ENCODE data around the gene MARCHF2. TPM values are rescaled to one million over a fixed set of nuclear protein-coding genes. Genes with fewer than 3 reads are reported as not detected.

The MARCHF2 gene
- total and polyA plus RNA-seq, 4 donors = 50.1 to 70.5 (median 61.7) TPM

DNA sequence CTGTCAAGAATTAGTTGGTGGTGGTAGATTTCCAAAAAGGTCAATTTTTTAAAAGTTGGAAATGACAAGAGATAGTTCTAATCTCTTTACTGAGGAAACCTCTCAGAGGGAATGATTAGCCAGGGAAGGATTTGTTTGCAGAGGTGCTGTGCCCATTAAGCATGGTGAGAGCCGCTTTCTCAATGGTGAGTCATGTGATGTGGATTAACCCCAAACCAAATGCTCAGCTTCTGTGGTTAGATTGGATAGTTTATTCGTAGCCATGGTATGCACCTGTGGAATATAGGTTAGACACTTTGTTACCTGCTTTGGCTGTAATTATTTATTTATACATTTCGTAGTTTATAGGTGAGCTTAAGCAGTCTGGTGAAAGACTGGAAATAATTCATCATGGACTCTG, 38.8 kb downstream of the MARCHF2 start:
- Histone ChIP-seq H3K36me3 (ENCODE audit: control insufficient read depth in 1 of 2, insufficient read depth in 2 of 2, low read length in 1 of 2) (peaks cover 0 to 4% of the 10 kb centered on the region in 2 donors), H3K27me3 (ENCODE audit: control insufficient read depth in 1 of 2, insufficient read depth in 2 of 2, low read length in 1 of 2) (no peaks in the 10 kb centered on the region), H3K27ac (ENCODE audit: low read depth in 1 of 2, low read length in 2 of 2) (no peak overlapping the region), H3K4me3 (ENCODE audit: low read length in 2 of 2) (no peak overlapping the region), H3K4me1 (ENCODE audit: control insufficient read depth in 1 of 2, insufficient read depth in 2 of 2, low read length in 2 of 2) (peaks cover 5 to 6% of the 10 kb centered on the region in 2 donors), H3K9me3 (ENCODE audit: control insufficient read depth, low read length) (no peaks in the 10 kb centered on the region)
- no peak for ATAC-seq (ENCODE audit: low FRiP score)
- intact Hi-C loops (cut with DNase I) = no loop called here
- whole genome bisulfite sequencing, 2 donors = 42 to 49% methylated on average over 3 of the region's 3 CpGs
- peak in 1 of 2 donors; percentile 6 for DNase-seq

DNA sequence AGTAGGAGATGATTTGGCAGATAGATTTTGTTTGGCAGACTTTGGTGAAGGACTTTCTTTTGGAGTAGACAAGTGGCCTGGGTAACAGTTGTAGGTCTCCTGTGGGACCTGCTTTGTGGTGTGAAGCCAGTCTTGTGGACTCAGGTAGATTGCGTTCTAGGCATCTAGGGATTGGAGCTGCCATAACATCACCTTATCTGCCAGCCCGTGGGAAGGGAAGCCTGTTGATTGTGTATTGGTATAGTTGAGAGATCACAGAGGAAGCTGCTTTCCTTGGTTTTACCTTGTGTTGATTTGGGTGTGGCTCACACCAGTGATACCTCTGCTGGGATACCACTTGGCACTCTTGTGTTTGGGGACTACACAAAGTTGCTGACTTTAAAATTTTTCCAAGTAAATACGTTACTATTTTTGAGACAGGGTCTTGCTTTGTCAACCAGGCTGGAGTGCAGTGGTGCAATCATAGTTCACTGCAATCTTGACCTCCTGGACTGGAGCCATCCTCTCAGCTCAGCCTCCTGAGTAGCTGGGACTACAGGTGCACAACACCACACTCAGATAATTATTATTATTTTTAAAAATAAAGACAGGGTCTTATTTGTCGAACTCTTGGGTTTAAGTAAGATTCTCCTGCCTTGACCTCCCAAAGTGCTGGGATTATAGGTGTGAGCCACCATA, 39.5 kb downstream of the MARCHF2 start:
- ATAC-seq (ENCODE audit: low FRiP score) (no peak), DNase-seq (peak in 1 of 2 donors; percentile 7)

DNA sequence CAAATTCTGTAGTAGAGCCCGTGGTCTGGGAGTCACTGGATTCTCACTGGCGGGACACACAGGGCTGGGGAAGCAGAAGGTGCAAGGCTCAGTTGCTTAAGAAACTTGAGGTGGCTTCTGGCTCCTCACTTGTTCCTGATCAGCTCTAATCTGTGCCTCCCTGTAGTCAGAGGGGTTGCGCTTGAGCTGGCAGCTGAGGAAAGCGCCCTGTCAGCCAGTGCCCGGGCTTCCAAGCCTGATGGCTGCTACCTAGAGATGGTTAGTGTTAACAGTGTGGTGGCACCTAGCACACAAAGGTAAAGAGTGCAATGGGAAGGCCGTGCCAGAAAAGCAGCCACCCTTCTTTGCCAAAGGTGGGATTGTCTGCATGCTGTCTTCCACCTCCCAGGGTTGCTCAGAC, 40.5 kb downstream of the MARCHF2 start:
- Histone ChIP-seq H3K27me3 (ENCODE audit: control insufficient read depth in 1 of 2, insufficient read depth in 2 of 2, low read length in 1 of 2) (no peaks in the 10 kb centered on the region), H3K9me3 (ENCODE audit: control insufficient read depth, low read length) (no peaks in the 10 kb centered on the region), H3K4me3 (ENCODE audit: low read length in 2 of 2) (no peak overlapping the region), H3K4me1 (ENCODE audit: control insufficient read depth in 1 of 2, insufficient read depth in 2 of 2, low read length in 2 of 2) (peaks cover 5 to 10% of the 10 kb centered on the region in 2 donors), H3K27ac (ENCODE audit: low read depth in 1 of 2, low read length in 2 of 2) (no peak overlapping the region), H3K36me3 (ENCODE audit: control insufficient read depth in 1 of 2, insufficient read depth in 2 of 2, low read length in 1 of 2) (peaks cover 0 to 6% of the 10 kb centered on the region in 2 donors)
- DNase-seq (peak in 1 of 2 donors; percentile 17), ATAC-seq (ENCODE audit: low FRiP score) (no peak)
- intact Hi-C loops (cut with DNase I) = no loop called here
- 82 to 83% methylated on average over 6 of the region's 6 CpGs for WGBS, 2 donors

More for the DNA sequence above, 39.5 kb downstream of the MARCHF2 start:
- Histone ChIP-seq H3K4me3 (ENCODE audit: low read length in 2 of 2) (no peak overlapping the region), H3K9me3 (ENCODE audit: control insufficient read depth, low read length) (no peaks in the 10 kb centered on the region), H3K27me3 (ENCODE audit: control insufficient read depth in 1 of 2, insufficient read depth in 2 of 2, low read length in 1 of 2) (no peaks in the 10 kb centered on the region), H3K27ac (ENCODE audit: low read depth in 1 of 2, low read length in 2 of 2) (no peak overlapping the region), H3K36me3 (ENCODE audit: control insufficient read depth in 1 of 2, insufficient read depth in 2 of 2, low read length in 1 of 2) (peaks cover 0 to 6% of the 10 kb centered on the region in 2 donors), H3K4me1 (ENCODE audit: control insufficient read depth in 1 of 2, insufficient read depth in 2 of 2, low read length in 2 of 2) (peaks cover 5 to 6% of the 10 kb centered on the region in 2 donors)
- 56 to 60% methylated on average over 4 of the region's 4 CpGs for WGBS, 2 donors
- intact Hi-C loops (cut with DNase I) = no loop called here

DNA sequence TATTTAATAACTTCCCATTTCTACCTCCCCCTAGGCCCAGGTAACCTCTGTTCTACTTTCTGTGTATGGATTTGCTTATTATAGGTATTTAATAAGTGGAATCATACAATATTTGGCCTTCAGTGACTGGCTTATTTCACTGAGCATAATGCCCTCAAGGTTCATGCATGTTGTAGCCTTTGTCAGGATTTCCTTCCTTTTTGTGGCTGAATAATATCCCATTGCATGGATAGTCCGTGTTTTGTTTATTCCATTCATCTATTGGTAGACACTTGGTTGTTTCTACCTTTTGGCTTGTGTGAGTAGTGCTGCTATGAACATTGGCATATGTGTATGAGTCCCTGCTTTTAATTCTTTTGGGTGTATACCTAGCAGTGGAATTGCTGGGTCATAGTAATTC, 41.1 kb downstream of the MARCHF2 start:
- DNase-seq = no peak
- no peaks in the 10 kb centered on the region for H3K27me3 ChIP-seq (ENCODE audit: control insufficient read depth in 1 of 2, insufficient read depth in 2 of 2, low read length in 1 of 2)
- no peak overlapping the region for H3K4me3 ChIP-seq (ENCODE audit: low read length in 2 of 2)
- no peaks in the 10 kb centered on the region for H3K9me3 ChIP-seq (ENCODE audit: control insufficient read depth, low read length)
- WGBS, 2 donors = 39 to 64% methylated on average over 1 of the region's 1 CpG
- H3K36me3 ChIP-seq (ENCODE audit: control insufficient read depth in 1 of 2, insufficient read depth in 2 of 2, low read length in 1 of 2) = peaks cover 0 to 6% of the 10 kb centered on the region in 2 donors
- intact Hi-C loops (cut with DNase I) = no loop called here
- no peak overlapping the region for H3K27ac ChIP-seq (ENCODE audit: low read depth in 1 of 2, low read length in 2 of 2)
- no peak for ATAC-seq (ENCODE audit: low FRiP score)
- H3K4me1 ChIP-seq (ENCODE audit: control insufficient read depth in 1 of 2, insufficient read depth in 2 of 2, low read length in 2 of 2) = peaks cover 7 to 10% of the 10 kb centered on the region in 2 donors

DNA sequence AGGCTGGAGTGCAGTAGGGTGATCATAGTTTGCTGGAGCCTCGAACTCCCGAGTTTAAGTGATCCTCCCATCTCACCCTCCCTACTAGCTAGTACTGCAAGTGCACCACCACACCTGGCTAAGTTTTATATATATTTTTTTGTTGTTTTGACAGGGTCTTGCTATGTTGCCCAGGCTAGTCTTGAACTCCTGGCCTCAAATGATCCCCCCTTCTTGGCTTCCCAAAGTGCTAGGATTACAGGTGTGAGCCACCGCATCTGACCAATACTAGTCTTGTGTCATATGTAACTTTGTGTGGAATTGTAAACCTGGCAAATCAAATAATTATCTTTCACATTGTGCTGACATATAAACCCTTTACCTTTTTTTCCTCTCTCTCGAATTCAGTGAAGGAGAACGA, 41.9 kb downstream of the MARCHF2 start:
- DNase-seq = no peak
- H3K9me3 ChIP-seq (ENCODE audit: control insufficient read depth, low read length) = no peaks in the 10 kb centered on the region
- WGBS, 2 donors = 78 to 80% methylated on average over 5 of the region's 5 CpGs
- no peak for ATAC-seq (ENCODE audit: low FRiP score)
- no peak overlapping the region for H3K4me3 ChIP-seq (ENCODE audit: low read length in 2 of 2)
- intact Hi-C loops (cut with DNase I) = no loop called here
- no peaks in the 10 kb centered on the region for H3K27me3 ChIP-seq (ENCODE audit: control insufficient read depth in 1 of 2, insufficient read depth in 2 of 2, low read length in 1 of 2)
- H3K4me1 ChIP-seq (ENCODE audit: control insufficient read depth in 1 of 2, insufficient read depth in 2 of 2, low read length in 2 of 2) = peaks cover 8% of the 10 kb centered on the region in 2 donors
- no peak overlapping the region for H3K27ac ChIP-seq (ENCODE audit: low read depth in 1 of 2, low read length in 2 of 2)
- H3K36me3 ChIP-seq (ENCODE audit: control insufficient read depth in 1 of 2, insufficient read depth in 2 of 2, low read length in 1 of 2) = peaks cover 0 to 6% of the 10 kb centered on the region in 2 donors

DNA sequence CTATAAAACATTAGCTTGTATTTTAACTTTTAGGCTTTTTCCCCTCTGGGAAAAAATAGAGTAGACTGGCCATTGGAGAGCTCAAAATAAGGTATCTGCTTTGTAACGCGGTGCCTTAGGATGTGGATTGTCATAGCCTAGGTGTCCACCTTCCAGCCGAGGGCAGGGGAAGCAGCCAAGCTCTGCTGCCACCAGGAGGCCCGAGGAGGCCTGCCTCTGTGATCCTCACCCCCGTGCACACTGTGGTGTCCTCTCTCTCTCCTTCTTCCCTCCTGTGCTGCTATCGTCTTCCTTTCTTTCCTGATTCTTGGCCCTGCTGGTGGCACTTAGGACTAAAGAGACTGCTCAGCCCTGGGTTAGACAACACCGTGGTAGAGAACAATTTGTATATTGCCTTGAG, 43.0 kb downstream of the MARCHF2 start:
- Histone ChIP-seq H3K9me3 (ENCODE audit: control insufficient read depth, low read length) (no peaks in the 10 kb centered on the region), H3K4me3 (ENCODE audit: low read length in 2 of 2) (no peak overlapping the region), H3K4me1 (ENCODE audit: control insufficient read depth in 1 of 2, insufficient read depth in 2 of 2, low read length in 2 of 2) (peaks cover 8% of the 10 kb centered on the region in 2 donors), H3K27ac (ENCODE audit: low read depth in 1 of 2, low read length in 2 of 2) (no peak overlapping the region), H3K36me3 (ENCODE audit: control insufficient read depth in 1 of 2, insufficient read depth in 2 of 2, low read length in 1 of 2) (peaks cover 0 to 6% of the 10 kb centered on the region in 2 donors), H3K27me3 (ENCODE audit: control insufficient read depth in 1 of 2, insufficient read depth in 2 of 2, low read length in 1 of 2) (no peaks in the 10 kb centered on the region)
- no peak for DNase-seq
- 51 to 53% methylated on average over 7 of the region's 7 CpGs for WGBS, 2 donors
- no peak for ATAC-seq (ENCODE audit: low FRiP score)
- intact Hi-C loops (cut with DNase I) = no loop called here

DNA sequence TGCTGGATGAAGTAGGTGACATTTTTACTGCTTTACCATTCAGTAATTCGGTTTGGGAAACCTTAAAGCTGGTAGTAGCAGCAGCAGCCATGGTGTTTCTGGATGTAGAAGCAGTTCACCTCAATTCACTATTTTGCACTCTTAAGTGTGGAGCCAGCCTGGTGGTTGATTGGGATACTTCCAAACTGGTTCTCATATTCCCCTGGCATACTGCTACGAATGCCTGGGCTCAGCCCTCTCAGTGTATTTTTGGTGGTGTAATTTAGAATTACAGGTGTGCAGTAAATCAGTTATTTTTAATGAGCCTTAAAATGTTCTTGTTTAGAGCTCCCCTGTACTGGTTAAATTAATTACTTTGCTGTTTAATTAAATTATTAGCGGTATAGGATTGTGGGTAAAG, 44.1 kb downstream of the MARCHF2 start:
- peaks cover 0 to 6% of the 10 kb centered on the region in 2 donors for H3K36me3 ChIP-seq (ENCODE audit: control insufficient read depth in 1 of 2, insufficient read depth in 2 of 2, low read length in 1 of 2)
- intact Hi-C loops (cut with DNase I) = no loop called here
- no peak for ATAC-seq (ENCODE audit: low FRiP score)
- DNase-seq = no peak
- no peaks in the 10 kb centered on the region for H3K27me3 ChIP-seq (ENCODE audit: control insufficient read depth in 1 of 2, insufficient read depth in 2 of 2, low read length in 1 of 2)
- H3K27ac ChIP-seq (ENCODE audit: low read depth in 1 of 2, low read length in 2 of 2) = no peak overlapping the region
- no peaks in the 10 kb centered on the region for H3K9me3 ChIP-seq (ENCODE audit: control insufficient read depth, low read length)
- H3K4me3 ChIP-seq (ENCODE audit: low read length in 2 of 2) = no peak overlapping the region
- peaks cover 6 to 8% of the 10 kb centered on the region in 2 donors for H3K4me1 ChIP-seq (ENCODE audit: control insufficient read depth in 1 of 2, insufficient read depth in 2 of 2, low read length in 2 of 2)
- 55 to 56% methylated on average over 3 of the region's 3 CpGs for WGBS, 2 donors

DNA sequence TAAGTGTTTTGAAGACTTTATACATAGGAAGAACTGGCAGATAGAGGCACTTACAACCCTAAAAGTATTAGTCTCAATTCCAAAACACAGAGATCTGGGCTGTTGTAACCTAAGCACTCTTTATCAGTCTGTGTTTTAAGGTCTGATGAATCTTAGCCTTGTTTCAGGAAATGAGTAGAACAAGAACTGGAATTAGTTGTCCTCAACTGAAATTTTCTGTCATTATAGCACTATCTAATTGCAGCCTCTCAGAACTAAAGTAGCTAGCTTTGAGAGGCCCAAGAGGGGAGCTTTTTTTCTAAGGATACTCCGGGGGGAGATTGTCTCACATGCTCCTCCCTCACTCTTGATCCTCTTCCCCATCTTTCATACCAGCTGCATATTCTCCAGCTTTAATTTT, 44.7 kb downstream of the MARCHF2 start:
- H3K36me3 ChIP-seq (ENCODE audit: control insufficient read depth in 1 of 2, insufficient read depth in 2 of 2, low read length in 1 of 2) = peaks cover 0 to 4% of the 10 kb centered on the region in 2 donors
- no peak for ATAC-seq (ENCODE audit: low FRiP score)
- H3K27me3 ChIP-seq (ENCODE audit: control insufficient read depth in 1 of 2, insufficient read depth in 2 of 2, low read length in 1 of 2) = no peaks in the 10 kb centered on the region
- no peak for DNase-seq
- 62 to 64% methylated on average over 1 of the region's 1 CpG for WGBS, 2 donors
- H3K4me1 ChIP-seq (ENCODE audit: control insufficient read depth in 1 of 2, insufficient read depth in 2 of 2, low read length in 2 of 2) = peaks cover 4 to 8% of the 10 kb centered on the region in 2 donors
- no peak overlapping the region for H3K4me3 ChIP-seq (ENCODE audit: low read length in 2 of 2)
- no peaks in the 10 kb centered on the region for H3K9me3 ChIP-seq (ENCODE audit: control insufficient read depth, low read length)
- no peak overlapping the region for H3K27ac ChIP-seq (ENCODE audit: low read depth in 1 of 2, low read length in 2 of 2)
- intact Hi-C loops (cut with DNase I) = no loop called here

DNA sequence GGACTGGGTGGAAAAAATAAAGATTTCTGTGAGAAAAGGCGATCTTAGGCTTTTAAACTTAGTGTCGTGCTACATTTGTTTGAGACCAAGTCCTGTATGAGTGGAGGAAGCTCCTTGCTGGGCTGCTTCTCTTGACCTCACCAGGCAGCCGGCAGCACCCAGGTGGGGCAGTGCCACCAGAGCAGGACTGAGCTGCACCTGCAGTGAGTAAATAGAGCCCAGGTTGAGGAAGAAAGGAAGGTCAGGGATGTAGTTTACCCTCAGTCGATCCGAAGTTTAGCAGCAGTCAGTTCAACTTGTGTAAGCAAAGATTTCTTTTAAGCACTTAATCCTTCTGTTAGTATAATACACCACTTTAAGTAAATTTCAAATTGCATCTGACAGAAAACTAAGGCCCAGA, 45.3 kb downstream of the MARCHF2 start:
- H3K9me3 ChIP-seq (ENCODE audit: control insufficient read depth, low read length) = no peaks in the 10 kb centered on the region
- peaks cover 0 to 4% of the 10 kb centered on the region in 2 donors for H3K36me3 ChIP-seq (ENCODE audit: control insufficient read depth in 1 of 2, insufficient read depth in 2 of 2, low read length in 1 of 2)
- peaks cover 4 to 8% of the 10 kb centered on the region in 2 donors for H3K4me1 ChIP-seq (ENCODE audit: control insufficient read depth in 1 of 2, insufficient read depth in 2 of 2, low read length in 2 of 2)
- WGBS, 2 donors = 69 to 72% methylated on average over 5 of the region's 5 CpGs
- intact Hi-C loops (cut with DNase I) = no loop called here
- H3K4me3 ChIP-seq (ENCODE audit: low read length in 2 of 2) = no peak overlapping the region
- DNase-seq (no peak), ATAC-seq (ENCODE audit: low FRiP score) (no peak)
- no peak overlapping the region for H3K27ac ChIP-seq (ENCODE audit: low read depth in 1 of 2, low read length in 2 of 2)
- no peaks in the 10 kb centered on the region for H3K27me3 ChIP-seq (ENCODE audit: control insufficient read depth in 1 of 2, insufficient read depth in 2 of 2, low read length in 1 of 2)

All from aorta (tissue), 5 donors.